GM12801 (cell line): ENCODE data around the gene RTCA.

Experiments
- CTCF ChIP-seq: IDR thresholded peaks from one replicate; pipeline ENCODE4 v1.5.1; 2011; ENCODE audit warnings: control low read depth; ENCODE audit not compliant: insufficient read length; ENCODE audit errors: extremely low read depth

The RTCA gene

GRCh38 chr1:100231721-100232120 lies 34.3 kb upstream of the RTCA start:
- TF ChIP-seq CTCF = no peak

- TF ChIP-seq CTCF = no peak
Observed at GRCh38 chr1:100232156-100232555, 33.9 kb upstream of the RTCA start.

GRCh38 chr1:100234432-100234831 lies 31.6 kb upstream of the RTCA start:
- TF ChIP-seq CTCF = no peak

- no peak for TF ChIP-seq CTCF
Observed at GRCh38 chr1:100237091-100237490, 28.9 kb upstream of the RTCA start.

GRCh38 chr1:100239961-100240360 lies 26.1 kb upstream of the RTCA start:
- no peak for TF ChIP-seq CTCF

- no peak for TF ChIP-seq CTCF
Observed at GRCh38 chr1:100240631-100241030, 25.4 kb upstream of the RTCA start.

- TF ChIP-seq CTCF = no peak
Observed at GRCh38 chr1:100246738-100247137, 19.3 kb upstream of the RTCA start.

GRCh38 chr1:100249155-100249536 lies 16.9 kb upstream of the RTCA start:
- no peak for TF ChIP-seq CTCF
